HG02763 (cell line): Measurements from ENCODE around the gene WDR31.
A peak's percentile ranks its signal among the peaks of the same experiment; 100 is the strongest.
"Not testable (repeated sequence)": the region's sequence is repeated elsewhere in the genome, so short reads cannot be mapped to it uniquely, and the experiment has no call there.

Source experiments
- ATAC-seq: cut with Tn5 transposase; IDR thresholded peaks from one replicate; pipeline ENCODE4 v1.9.1; 2021; ENCODE audit warnings: mild to moderate bottlenecking, moderate library complexity; ENCODE audit not compliant: unreplicated experiment

The WDR31 gene

GRCh38 chr9:113298924-113299770 is 40.9 kb downstream of the WDR31 start:
- ATAC-seq: no peak

GRCh38 chr9:113298311-113298710 is 41.8 kb downstream of the WDR31 start:
- no peak for ATAC-seq

GRCh38 chr9:113296796-113297558 is 43.1 kb downstream of the WDR31 start:
- no peak for ATAC-seq

GRCh38 chr9:113296247-113296646 is 43.8 kb downstream of the WDR31 start:
- ATAC-seq: not testable (repeated sequence)

- no peak for ATAC-seq
These were observed 46.7 kb downstream of the WDR31 start for GRCh38 chr9:113293285-113293878.

DNA sequence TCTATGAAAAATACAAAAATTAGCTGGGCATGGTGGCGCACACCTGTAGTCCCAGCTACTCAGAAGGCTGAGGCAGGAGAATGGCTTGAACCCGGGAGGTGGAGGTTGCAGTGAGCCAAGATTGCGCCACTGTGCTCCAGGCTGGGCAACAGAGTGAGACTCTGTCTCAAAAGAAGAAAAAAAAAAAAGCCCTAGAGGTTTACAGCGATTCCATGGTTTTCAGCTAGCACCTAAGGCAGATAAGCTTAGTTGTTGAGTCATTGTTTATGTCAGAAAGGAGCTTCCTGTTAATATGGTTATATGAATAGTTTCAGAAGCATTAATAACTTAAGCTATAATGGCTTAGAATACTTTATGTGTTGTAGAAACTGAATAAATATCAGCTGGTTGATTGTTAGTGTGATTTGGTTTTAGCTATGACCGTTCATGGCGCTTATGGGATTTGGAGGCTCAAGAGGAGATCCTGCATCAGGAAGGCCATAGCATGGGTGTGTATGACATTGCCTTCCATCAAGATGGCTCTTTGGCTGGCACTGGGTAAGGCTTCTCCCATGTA is 49.9 kb downstream of the WDR31 start:
- ATAC-seq: no peak

GRCh38 chr9:113289091-113289490 is 51.0 kb downstream of the WDR31 start:
- ATAC-seq: no peak

DNA sequence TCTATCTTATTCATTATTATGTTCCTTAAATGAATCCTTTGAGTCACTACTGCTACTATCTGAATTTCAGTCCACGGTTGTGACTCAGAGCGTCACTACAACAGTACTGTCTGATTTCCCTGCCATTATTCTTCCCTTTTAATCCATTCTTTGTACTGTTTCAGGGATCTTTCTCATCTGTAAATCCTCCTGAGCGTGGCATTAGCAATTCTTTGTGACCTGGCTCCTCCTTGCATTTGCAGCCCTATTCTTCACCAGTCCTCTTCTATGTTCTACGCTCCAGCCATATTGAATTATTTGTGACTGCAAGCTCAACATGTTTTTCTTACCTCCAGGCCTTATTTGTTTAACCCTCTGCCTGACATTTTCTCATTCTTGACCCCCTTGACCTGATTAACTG is 58.7 kb downstream of the WDR31 start:
- ATAC-seq: no peak

- ATAC-seq: no peak
These were observed 61.2 kb downstream of the WDR31 start for GRCh38 chr9:113278840-113279239.

GRCh38 chr9:113275157-113276131 is 64.6 kb downstream of the WDR31 start, which contains the start of the genes CDC26 and PRPF4:
Gene CDC26 (minus strand): TSS chr9:113275572. CDS start chr9:113272507, 3,065 bp downstream.
Gene PRPF4 (plus strand): TSS chr9:113275658. CDS start chr9:113275744, 86 bp downstream.
- peak; percentile 98 for ATAC-seq

DNA sequence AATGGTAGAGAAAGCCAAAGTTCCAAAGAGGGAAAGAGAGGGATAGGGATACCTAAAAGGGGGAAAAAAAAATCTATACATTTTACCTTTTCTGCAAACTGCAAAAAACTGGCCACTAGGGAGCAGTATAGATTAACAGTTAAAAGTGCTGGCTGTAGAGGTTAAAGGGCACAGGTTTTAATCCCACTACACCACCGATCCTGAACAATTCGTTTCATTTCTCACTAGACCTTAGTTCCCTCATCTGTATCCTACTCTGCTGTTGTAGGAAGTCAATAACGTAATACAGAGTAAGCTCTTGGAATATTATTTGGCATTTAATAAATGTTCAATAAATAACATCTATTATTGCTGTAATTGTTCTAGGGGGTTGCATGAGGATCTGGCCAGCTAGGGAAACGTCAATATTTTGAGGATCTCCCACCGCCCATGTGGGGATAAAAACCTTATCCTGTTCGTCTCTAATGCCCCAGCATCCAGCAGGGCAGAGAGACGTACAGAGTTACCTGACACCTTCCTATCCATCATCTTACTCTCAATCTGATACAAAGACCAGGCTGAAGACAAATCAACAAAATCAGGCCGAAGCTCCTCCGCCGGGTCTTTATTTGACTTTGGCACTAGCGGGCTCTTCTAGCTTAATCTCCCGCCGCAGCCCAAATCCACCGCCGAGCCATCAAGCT is 65.5 kb downstream of the WDR31 start:
- ATAC-seq: peak; percentile 2

- no peak for ATAC-seq
These were observed 70.2 kb downstream of the WDR31 start for GRCh38 chr9:113269871-113270270.

- no peak for ATAC-seq
These were observed 70.7 kb downstream of the WDR31 start for GRCh38 chr9:113269355-113269754.

GRCh38 chr9:113267911-113268566 is 72.0 kb downstream of the WDR31 start:
- no peak for ATAC-seq

DNA sequence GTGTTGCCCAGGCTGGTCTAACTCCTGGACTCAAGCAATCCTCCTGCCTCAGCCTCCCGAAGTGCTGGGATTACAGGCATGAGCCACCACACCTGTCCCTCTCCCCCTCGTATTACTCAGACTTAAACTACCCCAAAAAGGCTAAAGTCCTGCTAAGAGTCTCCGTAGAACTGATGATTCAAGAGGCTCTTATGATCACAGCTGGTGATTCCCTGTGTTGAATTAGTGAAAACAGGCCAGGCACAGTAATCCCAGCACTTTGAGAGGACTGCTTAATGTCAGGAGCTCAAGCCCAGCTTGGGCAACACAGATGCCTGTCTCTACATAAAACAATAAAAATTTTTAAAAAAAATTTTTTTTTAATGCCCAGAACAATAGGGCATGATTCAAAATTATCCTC is 73.9 kb downstream of the WDR31 start:
- ATAC-seq: no peak
